ENCODE measurements around the gene CALML3.

The CALML3 gene

DNA sequence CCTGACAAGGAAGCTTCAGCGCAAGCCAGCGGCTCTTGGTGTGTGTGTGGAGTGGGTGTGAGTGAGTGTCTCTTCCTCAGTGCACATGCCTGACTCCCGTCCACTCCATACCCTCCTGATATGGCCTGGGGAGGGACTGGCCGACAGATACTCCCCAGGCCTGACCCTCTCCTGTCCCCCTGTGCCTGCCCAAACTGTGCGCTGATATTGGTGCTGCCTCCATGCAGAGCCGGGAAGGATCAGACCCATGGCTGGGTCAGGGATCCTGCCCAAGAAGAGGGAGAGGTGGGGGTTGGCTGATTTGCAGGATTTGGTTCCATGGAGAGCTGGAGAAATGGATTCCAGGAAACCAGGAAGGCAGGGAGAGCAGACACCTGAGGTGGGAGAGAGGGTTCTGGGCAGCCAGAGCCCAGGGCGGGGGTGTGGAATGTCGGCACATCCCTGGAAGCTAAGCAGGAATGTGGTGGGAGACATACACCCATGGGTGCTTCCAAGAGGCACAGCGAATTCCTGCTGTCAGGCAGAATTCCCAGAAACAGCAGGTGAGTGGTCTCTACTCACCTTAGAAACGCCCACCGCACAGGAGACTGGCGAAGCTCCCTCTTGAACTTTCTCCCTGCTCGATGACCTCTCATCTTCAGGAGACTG lies 31.7 kb upstream of the CALML3 start:
- H3K4me3 ChIP-seq (ENCODE audit: low read length) = no peak overlapping the region
- DNase-seq (ENCODE audit: low read depth) = no peak
- TF ChIP-seq, protein P1, sequence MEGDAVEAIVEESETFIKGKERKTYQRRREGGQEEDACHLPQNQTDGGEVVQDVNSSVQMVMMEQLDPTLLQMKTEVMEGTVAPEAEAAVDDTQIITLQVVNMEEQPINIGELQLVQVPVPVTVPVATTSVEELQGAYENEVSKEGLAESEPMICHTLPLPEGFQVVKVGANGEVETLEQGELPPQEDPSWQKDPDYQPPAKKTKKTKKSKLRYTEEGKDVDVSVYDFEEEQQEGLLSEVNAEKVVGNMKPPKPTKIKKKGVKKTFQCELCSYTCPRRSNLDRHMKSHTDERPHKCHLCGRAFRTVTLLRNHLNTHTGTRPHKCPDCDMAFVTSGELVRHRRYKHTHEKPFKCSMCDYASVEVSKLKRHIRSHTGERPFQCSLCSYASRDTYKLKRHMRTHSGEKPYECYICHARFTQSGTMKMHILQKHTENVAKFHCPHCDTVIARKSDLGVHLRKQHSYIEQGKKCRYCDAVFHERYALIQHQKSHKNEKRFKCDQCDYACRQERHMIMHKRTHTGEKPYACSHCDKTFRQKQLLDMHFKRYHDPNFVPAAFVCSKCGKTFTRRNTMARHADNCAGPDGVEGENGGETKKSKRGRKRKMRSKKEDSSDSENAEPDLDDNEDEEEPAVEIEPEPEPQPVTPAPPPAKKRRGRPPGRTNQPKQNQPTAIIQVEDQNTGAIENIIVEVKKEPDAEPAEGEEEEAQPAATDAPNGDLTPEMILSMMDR (IDR thresholded peaks at IDR 0.05; ENCODE audit: insufficient read depth, low read depth, low read length, missing control alignments) = no peak

DNA sequence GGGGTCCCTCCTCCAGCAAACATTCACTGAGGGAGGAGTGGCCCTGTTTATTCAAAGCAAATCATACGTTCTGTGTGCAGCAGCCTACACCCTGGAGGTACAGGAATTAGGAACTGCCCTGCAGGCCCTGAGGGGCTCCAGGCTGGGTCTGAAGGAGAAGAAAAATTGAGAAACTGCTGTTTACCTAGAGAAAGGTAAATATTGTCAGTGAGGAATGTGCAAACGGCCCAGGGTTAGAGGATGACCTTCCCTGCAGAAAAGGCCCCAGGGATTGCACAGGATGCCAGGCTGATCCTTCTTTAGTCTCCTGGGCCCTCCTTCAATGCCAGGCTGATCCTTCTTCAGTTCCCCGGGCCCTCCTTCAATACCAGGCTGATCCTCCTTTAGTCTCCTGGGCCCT lies 31.1 kb upstream of the CALML3 start:
- TF ChIP-seq, protein P1 (IDR thresholded peaks at IDR 0.05; ENCODE audit: insufficient read depth, low read depth, low read length, missing control alignments) = no peak
- no peak for DNase-seq (ENCODE audit: low read depth)
- H3K4me3 ChIP-seq (ENCODE audit: low read length) = no peak overlapping the region

DNA sequence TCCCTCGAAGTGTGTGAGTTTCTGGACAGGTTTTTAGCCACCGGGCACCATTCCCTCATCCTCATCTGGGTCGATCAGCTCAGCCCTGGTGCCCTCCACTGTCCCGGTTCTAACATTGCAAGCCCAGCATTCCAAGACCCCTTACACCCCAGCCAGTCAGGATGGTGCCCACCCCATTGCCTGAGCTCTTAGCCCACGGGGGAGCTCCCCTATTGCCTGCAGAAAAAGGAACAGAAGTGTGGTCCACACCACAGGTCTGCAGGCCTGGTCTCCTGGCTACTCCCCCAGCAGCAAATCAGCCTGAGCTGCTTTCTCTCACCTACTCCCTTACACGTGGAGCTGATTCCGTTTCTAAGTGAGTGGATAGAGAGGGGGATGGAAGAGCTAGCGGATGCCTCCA lies 30.1 kb upstream of the CALML3 start:
- DNase-seq (ENCODE audit: low read depth) = no peak
- H3K4me3 ChIP-seq (ENCODE audit: low read length) = no peak overlapping the region
- TF ChIP-seq, protein P1 (IDR thresholded peaks at IDR 0.05; ENCODE audit: insufficient read depth, low read depth, low read length, missing control alignments) = no peak

DNA sequence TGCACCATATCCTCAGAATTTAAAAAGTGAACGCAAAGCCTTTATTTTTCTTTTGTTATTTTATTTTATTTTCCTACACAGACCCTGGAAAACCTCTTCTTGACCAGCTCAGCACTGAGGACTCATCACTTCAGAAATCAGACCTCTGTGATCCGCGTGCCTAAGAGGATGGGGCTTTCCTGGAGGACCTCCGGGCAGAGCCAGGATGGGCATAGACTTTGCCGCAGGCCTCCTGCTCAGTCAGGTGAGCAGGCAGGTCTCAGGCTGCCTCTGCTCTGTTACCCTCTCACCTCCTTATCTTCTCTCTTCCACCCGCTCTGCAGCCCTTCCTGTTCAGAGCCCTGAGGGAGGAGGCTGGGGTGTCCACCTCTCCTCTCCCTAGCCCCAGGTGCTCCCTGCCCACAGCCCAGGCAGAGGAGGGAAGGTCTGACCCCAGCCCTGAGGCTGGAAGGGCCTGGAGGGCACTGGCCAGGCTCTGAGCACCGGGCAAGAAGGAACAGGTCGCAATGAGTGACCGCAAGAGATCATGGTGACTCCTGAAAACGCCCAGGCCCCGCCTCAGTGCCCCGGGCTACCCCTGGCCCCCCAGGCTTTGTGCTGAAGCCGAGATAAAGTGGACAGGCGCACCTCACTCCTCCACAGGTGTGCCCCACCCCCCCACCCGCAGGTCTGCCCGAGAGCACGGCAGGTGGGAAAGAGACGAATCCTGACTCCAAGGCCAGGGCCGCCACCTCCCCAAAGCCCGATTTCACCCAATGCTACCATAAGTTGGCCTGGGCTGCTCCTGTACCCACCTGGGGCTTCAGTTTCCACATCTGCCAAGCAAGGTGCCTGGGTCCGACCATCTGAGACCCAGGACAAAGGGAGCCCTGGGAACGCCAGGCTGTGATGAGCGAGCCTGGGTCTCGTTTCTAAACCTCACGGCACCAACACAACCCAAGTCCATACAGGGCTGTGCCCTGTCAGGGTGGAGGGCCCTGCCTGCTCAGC lies 28.2 kb upstream of the CALML3 start:
- H3K4me3 ChIP-seq (ENCODE audit: low read length) = no peak overlapping the region
- TF ChIP-seq, protein P1 (IDR thresholded peaks at IDR 0.05; ENCODE audit: insufficient read depth, low read depth, low read length, missing control alignments) = no peak
- DNase-seq (ENCODE audit: low read depth) = no peak

DNA sequence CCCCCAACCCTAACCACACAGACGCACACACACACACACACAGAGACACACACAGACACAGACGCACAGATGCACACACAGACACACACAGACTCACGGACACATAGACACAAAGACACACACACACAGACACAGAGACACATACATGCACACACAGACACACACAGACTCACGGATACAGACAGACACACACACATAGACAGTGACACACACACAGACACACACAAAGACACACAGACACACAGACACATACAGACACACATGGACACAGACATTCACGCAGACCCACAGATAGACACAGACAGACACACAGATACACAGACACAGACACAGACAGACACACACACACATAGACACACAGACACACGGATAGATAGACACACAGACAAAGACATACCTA lies 27.5 kb upstream of the CALML3 start:
- DNase-seq (ENCODE audit: low read depth) = no peak
- TF ChIP-seq, protein P1 (IDR thresholded peaks at IDR 0.05; ENCODE audit: insufficient read depth, low read depth, low read length, missing control alignments) = no peak
- no peak overlapping the region for H3K4me3 ChIP-seq (ENCODE audit: low read length)

DNA sequence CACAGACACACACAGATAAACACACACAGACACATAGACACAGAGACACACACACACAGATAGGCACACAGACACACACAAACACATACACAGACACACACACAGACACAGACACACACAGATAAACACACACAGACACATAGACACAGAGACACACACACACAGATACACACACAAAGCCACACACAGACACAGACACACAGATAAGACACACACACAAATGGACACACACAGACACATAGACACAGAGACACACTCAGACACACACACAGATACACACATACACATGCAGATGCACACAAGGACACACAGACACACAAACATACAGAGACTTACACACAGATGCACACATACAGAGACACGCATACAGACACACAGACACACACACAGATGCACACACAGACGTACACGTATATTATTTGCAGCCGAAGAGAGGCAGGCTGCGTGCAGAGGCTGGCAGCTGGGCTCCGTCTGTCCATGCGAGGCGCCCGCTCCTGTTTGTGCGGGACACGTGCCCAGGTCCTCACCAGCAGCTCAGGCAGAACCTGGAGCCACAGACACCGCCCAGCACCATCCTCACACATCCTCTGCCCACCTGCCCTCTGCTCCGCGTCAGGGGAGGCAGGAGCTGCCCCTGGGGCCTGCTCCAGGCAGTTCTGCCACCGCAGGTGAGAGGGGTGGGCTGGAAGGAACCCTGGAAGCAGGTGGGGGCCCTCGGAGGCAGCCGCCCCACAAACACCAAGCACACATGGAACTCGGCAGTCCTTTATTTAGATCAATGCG lies 26.6 kb upstream of the CALML3 start:
- DNase-seq (ENCODE audit: low read depth) = no peak
- TF ChIP-seq, protein P1 (IDR thresholded peaks at IDR 0.05; ENCODE audit: insufficient read depth, low read depth, low read length, missing control alignments) = no peak
- no peak overlapping the region for H3K4me3 ChIP-seq (ENCODE audit: low read length)
